COLO668 (cell line): Measurements from ENCODE around the gene ADARB1.

Source experiments
- DNase-seq: peaks from one replicate; lab custom pipeline; 2025; ENCODE audit not compliant: unreplicated experiment; lab: John Stamatoyannopoulos, UW

The ADARB1 gene

GRCh38 chr21:45163413-45164123 lies 89.2 kb downstream of the ADARB1 start:
- no peak for DNase-seq

- no peak for DNase-seq
These were observed 89.7 kb downstream of the ADARB1 start for GRCh38 chr21:45164124-45164511.

GRCh38 chr21:45164838-45165237 lies 90.5 kb downstream of the ADARB1 start:
- no peak for DNase-seq

GRCh38 chr21:45166931-45167330 lies 92.6 kb downstream of the ADARB1 start:
- DNase-seq, result no peak

- DNase-seq, result no peak
These were observed 93.4 kb downstream of the ADARB1 start for GRCh38 chr21:45167796-45168222.

GRCh38 chr21:45168522-45168921 lies 94.1 kb downstream of the ADARB1 start:
- no peak for DNase-seq

GRCh38 chr21:45169001-45169400 lies 94.6 kb downstream of the ADARB1 start:
- DNase-seq, result no peak

- no peak for DNase-seq
These were observed 95.3 kb downstream of the ADARB1 start for GRCh38 chr21:45169682-45170081.

GRCh38 chr21:45170987-45171386 lies 96.6 kb downstream of the ADARB1 start:
- no peak for DNase-seq

- DNase-seq, result no peak
These were observed 98.0 kb downstream of the ADARB1 start for GRCh38 chr21:45172420-45172819.

- no peak for DNase-seq
These were observed 101.1 kb downstream of the ADARB1 start for GRCh38 chr21:45175326-45176095.

- DNase-seq, result no peak
These were observed 101.8 kb downstream of the ADARB1 start for GRCh38 chr21:45176141-45176540.

GRCh38 chr21:45177039-45177438 lies 102.7 kb downstream of the ADARB1 start:
- no peak for DNase-seq

- no peak for DNase-seq
These were observed 103.8 kb downstream of the ADARB1 start for GRCh38 chr21:45178070-45178608.

GRCh38 chr21:45178971-45179370 lies 104.6 kb downstream of the ADARB1 start:
- DNase-seq, result no peak

GRCh38 chr21:45179568-45180245 lies 105.3 kb downstream of the ADARB1 start:
- no peak for DNase-seq

- DNase-seq, result no peak
These were observed 105.8 kb downstream of the ADARB1 start for GRCh38 chr21:45180246-45180599.

GRCh38 chr21:45182958-45183357 lies 108.6 kb downstream of the ADARB1 start:
- DNase-seq, result no peak

- no peak for DNase-seq
These were observed 109.5 kb downstream of the ADARB1 start for GRCh38 chr21:45183852-45184251.

GRCh38 chr21:45184869-45185268 lies 110.5 kb downstream of the ADARB1 start:
- no peak for DNase-seq

- DNase-seq, result no peak
These were observed 112.3 kb downstream of the ADARB1 start for GRCh38 chr21:45186709-45187108.

- no peak for DNase-seq
These were observed 113.3 kb downstream of the ADARB1 start for GRCh38 chr21:45187646-45188045.
